OCI-LY3 (cell line): ENCODE measurements around the gene PADI3.

Source experiments
- CTCF ChIP-seq: fragments of 200-600, 300-600 bp; sonication (generic); IDR thresholded peaks from 2 replicates; pipeline ENCODE4 v1.5.1; 2014; ENCODE audit warnings: antibody characterized with exemption, low read length, low read depth
- EZH2phosphoT487 ChIP-seq: fragments of 200-600 bp; shearing (Covaris generic); IDR thresholded peaks from 2 replicates; pipeline ENCODE4 v1.6.1; 2018; ENCODE audit warnings: antibody characterized with exemption, mixed run types, low read depth

GRCh38 chr1:17216078-17216477 lies 32.8 kb upstream of the PADI3 start:
- TF ChIP-seq EZH2phosphoT487 = no peak
- TF ChIP-seq CTCF = no peak
